LNCaP clone FGC (cell line): ENCODE data around the gene TPR.

Experiments used
- DNase-seq: peaks from one replicate; pipeline ENCODE4 v3.0.0-alpha.2; 2011; ENCODE audit warnings: low read depth
- H3K4me3 ChIP-seq: 2 replicates; pipeline ENCODE4 v1.5.1; 2011; ENCODE audit warnings: mild to moderate bottlenecking, low read depth, low read length, control low read depth
- CTCF ChIP-seq: IDR thresholded peaks from 2 replicates; pipeline ENCODE4 v1.5.1; 2012; ENCODE audit warnings: mild to moderate bottlenecking; ENCODE audit not compliant: control insufficient read depth, insufficient read depth; ENCODE audit errors: extremely low read depth

TPR gene

GRCh38 chr1:186375152-186375928 is at the start of gene TPR, which contains the start of gene ODR4:
TPR (minus strand) TSS chr1:186375253; CDS start chr1:186375028, 225 bp downstream.
ODR4 (plus strand) TSS chr1:186375838; CDS start chr1:186379786, 3,948 bp downstream.
- peak within 1 kb of the TSS; percentile 91 for H3K4me3 ChIP-seq
- DNase-seq: peak; percentile 99
- peak; percentile 88 for TF ChIP-seq CTCF

DNA sequence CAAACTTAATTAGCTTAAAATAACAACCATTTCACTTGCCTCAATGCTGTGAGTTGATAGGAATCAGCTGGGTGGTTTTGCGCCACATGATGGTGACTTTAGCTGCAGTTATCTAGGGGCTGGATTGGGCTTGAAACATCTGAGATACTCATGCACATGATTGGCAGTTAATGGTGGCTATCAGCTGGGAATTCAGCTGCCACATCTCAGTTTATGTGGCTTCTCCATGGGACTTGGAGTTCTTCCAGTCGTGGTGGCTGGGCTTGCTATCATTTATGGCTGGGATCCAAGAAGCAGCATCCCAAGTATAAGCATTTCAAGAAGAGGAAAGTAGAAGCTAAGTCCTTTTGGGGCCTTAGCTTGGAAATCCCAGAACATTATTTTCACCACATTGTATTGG is 49.5 kb upstream of the TPR start:
- TF ChIP-seq CTCF: no peak
- DNase-seq: peak; percentile 23
- H3K4me3 ChIP-seq: no peak overlapping the region

- TF ChIP-seq CTCF: no peak
- no peak for DNase-seq
Measured at GRCh38 chr1:186421446-186421845, 46.4 kb upstream of the TPR start.

GRCh38 chr1:186420923-186421322 is 45.9 kb upstream of the TPR start:
- no peak for DNase-seq
- H3K4me3 ChIP-seq: no peak overlapping the region
- no peak for TF ChIP-seq CTCF

More at GRCh38 chr1:186421446-186421845, 46.4 kb upstream of the TPR start:
- no peak overlapping the region for H3K4me3 ChIP-seq

DNA sequence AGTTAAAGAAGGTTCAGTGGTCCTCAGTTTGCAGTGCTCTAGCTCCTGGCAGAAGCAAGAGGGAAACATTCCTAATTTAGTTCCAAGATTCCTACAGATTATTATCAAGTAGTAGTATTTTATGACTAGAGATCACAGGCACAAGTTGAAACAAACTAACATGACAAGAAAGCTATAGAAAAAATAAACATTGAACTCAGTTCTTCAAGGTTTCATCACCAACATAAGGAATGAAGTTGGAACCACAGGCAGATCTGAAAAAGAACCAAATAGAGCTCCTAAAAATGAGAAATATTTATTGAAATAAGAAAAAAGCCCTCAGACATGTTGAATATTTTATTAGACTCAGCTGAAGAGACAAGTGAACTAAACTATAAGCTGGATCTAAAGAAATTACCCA is 45.3 kb upstream of the TPR start:
- no peak for DNase-seq
- no peak overlapping the region for H3K4me3 ChIP-seq
- no peak for TF ChIP-seq CTCF

DNA sequence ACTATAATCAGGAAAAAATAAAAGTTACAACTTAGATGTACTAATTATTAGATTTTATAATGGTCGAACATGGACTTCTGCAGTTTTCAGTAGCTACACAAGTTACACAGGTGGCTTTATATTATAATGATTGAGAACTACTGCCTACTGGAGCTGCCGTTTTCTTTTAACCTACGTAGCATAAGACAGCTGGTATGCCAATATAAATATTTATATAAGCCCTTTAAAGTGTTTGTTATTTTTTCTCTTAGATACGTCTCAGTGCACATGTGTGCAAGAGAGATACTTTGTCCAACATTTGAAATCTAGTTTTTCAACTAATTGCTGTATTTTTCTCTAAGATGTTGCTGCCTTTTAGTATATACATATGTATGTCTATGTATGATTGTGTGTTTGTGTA is 43.5 kb upstream of the TPR start:
- TF ChIP-seq CTCF: no peak

GRCh38 chr1:186413319-186413718 is 38.3 kb upstream of the TPR start:
- DNase-seq: no peak
- no peak overlapping the region for H3K4me3 ChIP-seq
- TF ChIP-seq CTCF: no peak

More for the DNA sequence above, 43.5 kb upstream of the TPR start:
- no peak overlapping the region for H3K4me3 ChIP-seq
- DNase-seq: peak; percentile 17
